GM12878 (cell line): ENCODE data around the gene POU2AF2. TPM values are rescaled to one million over a fixed set of nuclear protein-coding genes. Genes with fewer than 3 reads are reported as not detected.
"Not testable (repeated sequence)": the region's sequence is repeated elsewhere in the genome, so short reads cannot be mapped to it uniquely, and the experiment has no call there.

Source experiments
- ATAC-seq: fragments of 200-7000 bp; cut with Tn5 transposase; 3 replicates; pipeline ENCODE4 v1.9.1; 2020; ENCODE audit warnings: mild to moderate bottlenecking, moderate library complexity
- BruUV-seq: library from RNA; stranded (reverse); fragments of 400-500 nt; replicated peaks from 2 replicates; lab custom pipeline; 2021; lab: Mats Ljungman, UMichigan
- CTCF ChIA-PET: fragments of 300-600 bp; sonication (Branson Sonifier 250); formaldehyde crosslinking; extraction: SDS; loops from one replicate; lab custom pipeline; 2021; ENCODE audit warnings: inconsistent platforms; lab: Yijun Ruan, JAX
- POLR2A ChIA-PET: fragments of 350-600 bp; formaldehyde crosslinking; extraction: SDS; loops from one replicate; lab custom pipeline; 2021; ENCODE audit warnings: inconsistent platforms; lab: Charles Lee
- RAD21 ChIA-PET: fragments of 300-600 bp; sonication (Branson Sonifier 250); formaldehyde crosslinking; loops from one replicate; lab custom pipeline; 2023; ENCODE audit warnings: antibody characterized with exemption; ENCODE audit not compliant: unreplicated experiment; lab: Charles Lee
- SMC1A ChIA-PET: fragments of 300-600 bp; sonication (Branson Sonifier 250); formaldehyde crosslinking; loops from one replicate; lab custom pipeline; 2023; ENCODE audit not compliant: unreplicated experiment, uncharacterized antibody; lab: Charles Lee
- DNase-seq: peaks from one replicate; pipeline ENCODE4 v3.0.0-alpha.2; 2011; ENCODE audit warnings: low read depth, low spot score
- FAIRE-seq: peaks from 3 replicates; lab custom pipeline; 2011; peaks lifted over from hg19 to GRCh38; lab: Jason Lieb, UNC
- H2AFZ ChIP-seq: 2 replicates; pipeline ENCODE4 v1.6.0; 2011; ENCODE audit warnings: low read depth, low read length, control low read depth; ENCODE audit not compliant: control insufficient read depth
- H3K27ac ChIP-seq: 2 replicates; pipeline ENCODE4 v1.5.1; 2011; ENCODE audit warnings: control low read depth; ENCODE audit not compliant: control insufficient read depth, insufficient read depth
- H3K27me3 ChIP-seq, 2 experiments: replicated peaks in 1 of 2; 2 replicates each; pipeline versions ENCODE4 v1.6.0 to v1.6.1; 2011; ENCODE audit warnings: low read length in 1 of 2; ENCODE audit not compliant: control insufficient read depth in 2 of 2, insufficient read depth in 2 of 2
- H3K36me3 ChIP-seq, 2 experiments: 2 replicates each; pipeline ENCODE4 v1.5.1; 2011; ENCODE audit warnings: low read length in 1 of 2; ENCODE audit not compliant: control insufficient read depth in 2 of 2, insufficient read depth in 2 of 2
- H3K4me1 ChIP-seq: 2 replicates; pipeline ENCODE4 v1.6.1; 2011; ENCODE audit warnings: mild to moderate bottlenecking, low read length, moderate library complexity, mixed read lengths; ENCODE audit not compliant: control insufficient read depth, insufficient read depth
- H3K4me2 ChIP-seq: 2 replicates; pipeline ENCODE4 v1.6.0; 2011; ENCODE audit warnings: control low read depth; ENCODE audit not compliant: control insufficient read depth, insufficient read depth
- H3K4me3 ChIP-seq: fragments of 200-600 bp; sonication (generic); 2 replicates; pipeline ENCODE4 v1.5.1; 2016
- H3K79me2 ChIP-seq: 2 replicates; pipeline ENCODE4 v1.6.0; 2011; ENCODE audit warnings: low read length; ENCODE audit not compliant: control insufficient read depth, insufficient read depth
- H3K9ac ChIP-seq: 2 replicates; pipeline ENCODE4 v1.8.0; 2011; ENCODE audit warnings: low read length, control low read depth, mixed read lengths; ENCODE audit not compliant: control insufficient read depth, insufficient read depth
- H3K9me3 ChIP-seq: replicated peaks from 3 replicates; pipeline ENCODE4 v1.5.1; 2011; ENCODE audit warnings: mild to moderate bottlenecking, low read length; ENCODE audit not compliant: control insufficient read depth, insufficient read depth
- H4K20me1 ChIP-seq: 2 replicates; pipeline ENCODE4 v1.6.0; 2011; ENCODE audit not compliant: control insufficient read depth, insufficient read depth
- ATF2 ChIP-seq: IDR thresholded peaks from 2 replicates; pipeline ENCODE4 v1.6.1; 2012; ENCODE audit warnings: low read length, inconsistent platforms
- EED ChIP-seq: sonication (generic); IDR thresholded peaks from 2 replicates; pipeline ENCODE4 v1.6.1; 2016; ENCODE audit warnings: antibody characterized with exemption, low read depth
- IRF5 ChIP-seq: fragments of 450-650 bp; IDR thresholded peaks from 2 replicates; pipeline ENCODE4 v1.6.1; 2017; ENCODE audit warnings: borderline replicate concordance
- KDM1A ChIP-seq: fragments of 200-600 bp; sonication (generic); IDR thresholded peaks from 2 replicates; pipeline ENCODE4 v1.6.1; 2016; ENCODE audit warnings: borderline replicate concordance
- MEF2B ChIP-seq: fragments of 450-650 bp; IDR thresholded peaks from 2 replicates; pipeline ENCODE4 v1.6.1; 2018; ENCODE audit warnings: mild to moderate bottlenecking, moderate library complexity; ENCODE audit not compliant: partially characterized antibody, poor library complexity, severe bottlenecking
- RFX5 ChIP-seq: IDR thresholded peaks from 2 replicates; pipeline ENCODE4 v1.6.1; 2011; ENCODE audit warnings: low read depth, low read length, improper control_type of control experiment
- SMAD1 ChIP-seq: fragments of 450-650 bp; IDR thresholded peaks from 2 replicates; pipeline ENCODE4 v1.6.1; 2018; ENCODE audit warnings: mild to moderate bottlenecking, low read depth; ENCODE audit not compliant: partially characterized antibody
- SREBF1 ChIP-seq: IDR thresholded peaks from 2 replicates; pipeline ENCODE4 v1.6.1; 2012; ENCODE audit warnings: mild to moderate bottlenecking, low read length
- ZNF24 ChIP-seq: fragments of 450-650 bp; IDR thresholded peaks from 2 replicates; pipeline ENCODE4 v1.6.1; 2017; ENCODE audit warnings: antibody characterized with exemption, mild to moderate bottlenecking
- ZSCAN29 ChIP-seq: fragments of 450-650 bp; IDR thresholded peaks from 2 replicates; pipeline ENCODE4 v1.6.1; 2017; ENCODE audit warnings: mild to moderate bottlenecking, moderate library complexity
- WGBS: methylation state at CpG from one replicate; pipeline ENCODE4 v1.1.6; 2016; ENCODE audit warnings: low lambda C conversion rate; ENCODE audit not compliant: insufficient replicate concordance, insufficient coverage; ENCODE audit errors: missing lambda C conversion rate; 5-methylcytosine and 5-hydroxymethylcytosine counted together
- in situ Hi-C: fragments of 300-500 bp; cut with MboI; formaldehyde crosslinking; loops from 9 replicates; pipeline ENCODE4 v1.14.3; 2018; ENCODE audit warnings: mixed read lengths
- intact Hi-C: fragments of 100-400 bp; cut with micrococcal nuclease; formaldehyde crosslinking; loops from one replicate; pipeline ENCODE4 v1.14.2; 2022; ENCODE audit not compliant: unreplicated experiment
- polyA plus RNA-seq, 11 experiments: library from polyadenylated mRNA; depleted of rRNA in 4 of 11; unstranded in 6 of 11; stranded (reverse) in 5 of 11; fragments of >200 nt; fragmentation: Nextera tagmentation in 4 of 11; fragmentation: Illumina TruSeq in 1 of 11; extraction: Ambion mirVana in 4 of 11; extraction: Trizol in 1 of 11; gene quantifications; 1 replicate in 1 of 11; 2 replicates in 10 of 11; pipeline versions ENCODE4 v1.2.1 to v1.2.3, GENCODE V29; 2011 to 2016; ENCODE audit warnings: inconsistent platforms in 2 of 11, missing spikeins in 2 of 11, low read depth in 1 of 11
- total RNA-seq, 4 experiments: library from RNA; depleted of rRNA in 3 of 4; stranded (reverse); fragments of >200 nt in 3 of 4; fragmentation: Illumina TruSeq in 1 of 4; extraction: Trizol in 1 of 4; gene quantifications; 2 replicates each; pipeline versions ENCODE4 v1.2.1 to v1.2.3, GENCODE V29; 2013 to 2021
- TF ChIP-seq, protein P1 (sequence below): IDR thresholded peaks from 2 replicates; pipeline ENCODE4 v1.6.1; 2012; ENCODE audit warnings: low read depth, low read length, improper control_type of control experiment

The POU2AF2 gene
- total and polyA plus RNA-seq, 10 of the 15 experiments (the other 5 are each of a cell fraction or from before 2014, with no cell fraction given), result not detected

DNA sequence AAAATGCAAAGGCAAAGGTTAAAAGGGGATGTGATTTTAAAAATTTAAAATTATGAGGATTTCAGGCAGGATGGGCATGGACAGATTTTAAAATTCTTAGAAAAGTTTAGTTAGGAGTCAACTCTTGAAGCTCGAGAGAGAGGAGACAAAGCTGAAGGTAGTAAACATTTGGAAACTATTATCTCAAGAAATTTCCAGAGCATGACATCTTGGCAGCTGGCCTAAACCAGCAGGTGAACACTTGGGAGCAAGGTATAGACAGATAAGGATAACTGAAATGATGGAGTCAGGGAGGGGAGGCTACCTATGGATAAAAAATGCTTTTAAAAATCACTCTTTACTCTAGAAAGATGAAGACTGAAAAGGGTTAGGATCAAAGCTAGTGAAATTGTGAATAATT is 66.6 kb downstream of the POU2AF2 start (continued):
- TF ChIP-seq ZNF24, result no peak

GRCh38 chr11:111319296-111319695 is 73.8 kb downstream of the POU2AF2 start:
- Histone ChIP-seq H2AFZ (no peak overlapping the region), H3K9me3 (no peaks in the 10 kb centered on the region), H3K4me1 (no peaks in the 10 kb centered on the region), H3K27me3 (peaks cover 0 to 2% of the 10 kb centered on the region in 2 experiments; a peak in 2 of 4 replicates), H3K9ac (no peak overlapping the region), H4K20me1 (no peaks in the 10 kb centered on the region; the same call in 1 of the 2 replicates), H3K27ac (no peak overlapping the region), H3K4me3 (no peak overlapping the region), H3K79me2 (no peaks in the 10 kb centered on the region), H3K4me2 (no peak overlapping the region), H3K36me3 (no peaks in the 10 kb centered on the region)
- BruUV-seq, result no TSS peak
- DNase-seq (no peak), ATAC-seq (no peak), FAIRE-seq (no peak)
- ChIA-PET POLR2A (no interaction called here), CTCF (interaction anchor here (0.9 to 1.2 kb wide), 2 partner anchors 7 to 22 kb away, joined by 3 read pairs; no protein-coding TSS in a partner anchor), RAD21 (no interaction called here), SMC1A (no interaction called here)
- intact Hi-C loops, result no loop called here
- in situ Hi-C loops, result no loop called here
- 50% methylated on average over 6 of the region's 6 CpGs for WGBS
- TF ChIP-seq ZSCAN29, result no peak
- TF ChIP-seq SREBF1, result no peak
- TF ChIP-seq ATF2, result no peak
- no peak for TF ChIP-seq KDM1A
- no peak for TF ChIP-seq RFX5
- no peak for TF ChIP-seq EED
- no peak for TF ChIP-seq MEF2B
- no peak for TF ChIP-seq SMAD1
- TF ChIP-seq, protein P1, sequence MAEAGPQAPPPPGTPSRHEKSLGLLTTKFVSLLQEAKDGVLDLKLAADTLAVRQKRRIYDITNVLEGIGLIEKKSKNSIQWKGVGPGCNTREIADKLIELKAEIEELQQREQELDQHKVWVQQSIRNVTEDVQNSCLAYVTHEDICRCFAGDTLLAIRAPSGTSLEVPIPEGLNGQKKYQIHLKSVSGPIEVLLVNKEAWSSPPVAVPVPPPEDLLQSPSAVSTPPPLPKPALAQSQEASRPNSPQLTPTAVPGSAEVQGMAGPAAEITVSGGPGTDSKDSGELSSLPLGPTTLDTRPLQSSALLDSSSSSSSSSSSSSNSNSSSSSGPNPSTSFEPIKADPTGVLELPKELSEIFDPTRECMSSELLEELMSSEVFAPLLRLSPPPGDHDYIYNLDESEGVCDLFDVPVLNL, result no peak
- no peak for TF ChIP-seq IRF5

- H3K79me2 ChIP-seq, in situ Hi-C loops, ATAC-seq, DNase-seq, H3K9ac ChIP-seq, SMC1A ChIA-PET, FAIRE-seq, POLR2A ChIA-PET, H3K4me1 ChIP-seq, H3K27me3 ChIP-seq, RAD21 ChIA-PET, H3K36me3 ChIP-seq, H2AFZ ChIP-seq, H3K4me2 ChIP-seq, BruUV-seq, H3K27ac ChIP-seq, H4K20me1 ChIP-seq, H3K4me3 ChIP-seq, H3K9me3 ChIP-seq, intact Hi-C loops: not testable (repeated sequence)
- CTCF ChIA-PET, result interaction anchor here (1.0 to 1.2 kb wide), 2 partner anchors 8 to 108 kb away, joined by 3 read pairs; no protein-coding TSS in a partner anchor
- WGBS, result 31% methylated on average over 6 of the region's 6 CpGs
Measured at GRCh38 chr11:111320199-111320598, 74.7 kb downstream of the POU2AF2 start.
